SK-N-SH (cell line): Measurements from ENCODE around the gene CCDC88C.

ENCODE experiments used
- POLR2AphosphoS5 ChIP-seq: IDR thresholded peaks from 2 replicates; pipeline ENCODE4 v1.6.1; 2012; ENCODE audit warnings: low read depth, low read length
- RCOR1 ChIP-seq: fragments of 150-350 bp; IDR thresholded peaks from 2 replicates; pipeline ENCODE4 v1.6.1; 2017; ENCODE audit warnings: antibody characterized with exemption, low read length
- TF ChIP-seq, protein P1 (sequence below): IDR thresholded peaks from 2 replicates; pipeline ENCODE4 v1.4.0; 2012; ENCODE audit warnings: low read depth

DNA sequence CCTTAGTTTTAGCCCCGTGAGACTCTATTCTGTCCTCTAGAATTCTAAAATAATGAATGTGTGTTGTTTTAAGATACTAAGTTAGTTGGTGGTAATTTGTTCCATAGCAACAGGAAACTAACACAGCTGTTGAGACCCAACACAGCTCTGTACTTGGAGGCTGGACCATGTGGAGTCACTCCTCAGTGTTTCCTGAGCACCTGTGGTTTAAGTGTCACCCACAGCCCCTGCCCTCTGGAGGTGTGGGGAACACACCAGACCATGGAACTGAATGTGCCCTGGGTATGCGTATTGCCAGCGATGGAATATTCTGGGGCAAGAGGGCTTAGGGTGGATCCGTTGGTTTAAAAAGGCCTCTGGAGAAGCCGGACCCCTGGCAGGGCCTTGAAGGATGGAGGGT is 156.5 kb downstream of the CCDC88C start:
- TF ChIP-seq RCOR1 (no peak), POLR2AphosphoS5 (no peak)
- TF ChIP-seq, protein P1, sequence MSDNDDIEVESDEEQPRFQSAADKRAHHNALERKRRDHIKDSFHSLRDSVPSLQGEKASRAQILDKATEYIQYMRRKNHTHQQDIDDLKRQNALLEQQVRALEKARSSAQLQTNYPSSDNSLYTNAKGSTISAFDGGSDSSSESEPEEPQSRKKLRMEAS = no peak
